WTC11 (cell line): ENCODE data around the gene DPP7. TPM values are rescaled to one million over a fixed set of nuclear protein-coding genes. Genes with fewer than 3 reads are reported as not detected.

Experiments used
- ATAC-seq: fragments of 200-7000 bp; cut with Tn5 transposase; 2 replicates; pipeline ENCODE4 v1.10.0; 2021; ENCODE audit warnings: mild to moderate bottlenecking, moderate library complexity
- CTCF ChIA-PET: fragments of 300-600 bp; sonication (Branson Sonifier 250); formaldehyde crosslinking; loops from one replicate; lab custom pipeline; 2021; ENCODE audit warnings: antibody characterized with exemption; lab: Charles Lee
- POLR2A ChIA-PET: fragments of 350-600 bp; sonication (Branson Sonifier 250); formaldehyde crosslinking; loops from one replicate; lab custom pipeline; 2021; ENCODE audit warnings: antibody characterized with exemption; lab: Charles Lee
- DNase-seq: peaks from one replicate; pipeline ENCODE4 v3.0.0; 2021; ENCODE audit warnings: low spot score
- H3K27ac Mint-ChIP-seq: 2 replicates; pipeline ENCODE4 v1.8.0; 2021; ENCODE audit warnings: mixed read lengths
- H3K27me3 Mint-ChIP-seq: 2 replicates; pipeline ENCODE4 v1.8.0; 2021; ENCODE audit warnings: low read depth, mild to moderate bottlenecking, moderate library complexity, mixed read lengths
- H3K36me3 Mint-ChIP-seq: 2 replicates; pipeline ENCODE4 v1.8.0; 2021; ENCODE audit warnings: mixed read lengths
- H3K4me1 Mint-ChIP-seq: 2 replicates; pipeline ENCODE4 v1.8.0; 2022; ENCODE audit warnings: mixed read lengths
- H3K4me3 Mint-ChIP-seq: 2 replicates; pipeline ENCODE4 v1.8.0; 2021; ENCODE audit warnings: mild to moderate bottlenecking, moderate library complexity, mixed read lengths
- H3K9me3 Mint-ChIP-seq: 2 replicates; pipeline ENCODE4 v1.8.0; 2021; ENCODE audit warnings: mixed read lengths
- CBFB ChIP-seq: sonication (generic); formaldehyde crosslinking; IDR thresholded peaks from 2 replicates; pipeline ENCODE4 v1.8.1; 2022; ENCODE audit warnings: mild to moderate bottlenecking, low read depth, missing genetic modification reagents
- EMX1 ChIP-seq: fragments of 250-450 bp; sonication (Bioruptor Pico); IDR thresholded peaks from 2 replicates; pipeline ENCODE4 v1.8.0; 2021; ENCODE audit warnings: mild to moderate bottlenecking
- FOXJ3 ChIP-seq: sonication (generic); formaldehyde crosslinking; IDR thresholded peaks from 2 replicates; pipeline ENCODE4 v1.9.0; 2021; ENCODE audit warnings: missing genetic modification reagents, mild to moderate bottlenecking, borderline replicate concordance
- HMGA2 ChIP-seq: fragments of 250-450 bp; sonication (Bioruptor Pico); IDR thresholded peaks from 2 replicates; pipeline ENCODE4 v1.4.0; 2021; ENCODE audit warnings: mild to moderate bottlenecking, moderate library complexity
- MXD4 ChIP-seq: fragments of 250-450 bp; sonication (Bioruptor Pico); IDR thresholded peaks from 2 replicates; pipeline ENCODE4 v1.8.0; 2021; ENCODE audit warnings: mild to moderate bottlenecking, moderate library complexity, borderline replicate concordance
- MYBL2 ChIP-seq: sonication (generic); formaldehyde crosslinking; IDR thresholded peaks from 2 replicates; pipeline ENCODE4 v1.8.1; 2023; ENCODE audit warnings: mild to moderate bottlenecking, moderate library complexity, missing genetic modification reagents
- NFE2L1 ChIP-seq: sonication (generic); formaldehyde crosslinking; IDR thresholded peaks from 2 replicates; pipeline ENCODE4 v1.8.1; 2023; ENCODE audit warnings: missing genetic modification reagents
- NFYB ChIP-seq: sonication (generic); formaldehyde crosslinking; conservative IDR thresholded peaks from 2 replicates; pipeline ENCODE4 v1.8.0; 2022; ENCODE audit warnings: low read depth, missing genetic modification reagents
- OVOL2 ChIP-seq: fragments of 250-450 bp; sonication (Bioruptor Pico); IDR thresholded peaks from 2 replicates; pipeline ENCODE4 v1.9.0; 2021; ENCODE audit warnings: mild to moderate bottlenecking, borderline replicate concordance
- RORB ChIP-seq: fragments of 250-450 bp; sonication (Bioruptor Pico); IDR thresholded peaks from 2 replicates; pipeline ENCODE4 v1.9.0; 2021; ENCODE audit warnings: mild to moderate bottlenecking
- SP1 ChIP-seq: sonication (generic); formaldehyde crosslinking; conservative IDR thresholded peaks from 2 replicates; pipeline ENCODE4 v1.8.1; 2022; ENCODE audit warnings: missing genetic modification reagents
- TCF7 ChIP-seq: sonication (generic); formaldehyde crosslinking; IDR thresholded peaks from 2 replicates; pipeline ENCODE4 v1.8.0; 2022; ENCODE audit warnings: mild to moderate bottlenecking, low read depth, missing genetic modification reagents, moderate library complexity
- ZBTB21 ChIP-seq: sonication (generic); formaldehyde crosslinking; IDR thresholded peaks from 2 replicates; pipeline ENCODE4 v1.8.1; 2023; ENCODE audit warnings: mild to moderate bottlenecking, missing genetic modification reagents, borderline replicate concordance
- ZNF671 ChIP-seq: fragments of 250-450 bp; sonication (Bioruptor Pico); IDR thresholded peaks from 2 replicates; pipeline ENCODE4 v1.8.0; 2021; ENCODE audit warnings: mild to moderate bottlenecking
- total RNA-seq: library from RNA; stranded (reverse); gene quantifications from 3 replicates; pipeline ENCODE4 v1.2.3, GENCODE V29; 2021
- TF ChIP-seq, protein P1 (sequence below): sonication (generic); formaldehyde crosslinking; IDR thresholded peaks from 2 replicates; pipeline ENCODE4 v1.8.0; 2022; ENCODE audit warnings: mild to moderate bottlenecking, missing genetic modification reagents
- TF ChIP-seq, protein P2 (sequence below): sonication (generic); formaldehyde crosslinking; IDR thresholded peaks from 2 replicates; pipeline ENCODE4 v1.8.0; 2022; ENCODE audit warnings: mild to moderate bottlenecking, missing genetic modification reagents
- TF ChIP-seq, protein P3 (sequence below): sonication (generic); formaldehyde crosslinking; IDR thresholded peaks from 2 replicates; pipeline ENCODE4 v1.8.1; 2023; ENCODE audit warnings: mild to moderate bottlenecking, moderate library complexity, missing genetic modification reagents
- TF ChIP-seq, protein P4 (sequence below): fragments of 250-450 bp; sonication (Bioruptor Pico); IDR thresholded peaks from 2 replicates; pipeline ENCODE4 v1.8.0; 2021; ENCODE audit warnings: mild to moderate bottlenecking
- TF ChIP-seq, protein P5 (sequence below): sonication (generic); formaldehyde crosslinking; IDR thresholded peaks from 2 replicates; pipeline ENCODE4 v1.8.1; 2023; ENCODE audit warnings: mild to moderate bottlenecking, missing genetic modification reagents
- TF ChIP-seq, protein P6 (sequence below): fragments of 200-600 bp; IDR thresholded peaks from 2 replicates; pipeline ENCODE4 v1.8.0; 2022; ENCODE audit warnings: antibody characterized with exemption

The DPP7 gene
- total RNA-seq, 1 experiment from 2014 or later, result 38.9 TPM

DNA sequence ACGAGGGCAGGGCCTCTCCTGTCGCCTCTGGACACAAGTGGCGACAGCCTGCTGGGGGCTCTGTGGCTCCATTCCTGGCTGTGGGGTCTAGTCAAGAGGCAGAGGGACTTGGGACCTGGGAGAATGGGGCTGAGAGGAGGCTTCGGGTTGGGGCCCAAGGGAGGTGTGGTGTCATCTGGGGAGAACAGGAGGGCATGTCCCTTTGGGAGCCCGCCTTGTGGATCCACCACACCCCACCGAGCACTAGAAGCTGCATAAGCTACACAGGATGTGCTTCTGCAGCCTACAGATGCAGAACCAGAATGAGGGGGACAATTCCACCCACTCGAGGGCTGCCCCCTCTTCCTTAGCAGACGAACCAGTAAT, 31.6 kb downstream of the DPP7 start (continued):
- TF ChIP-seq, protein P1, sequence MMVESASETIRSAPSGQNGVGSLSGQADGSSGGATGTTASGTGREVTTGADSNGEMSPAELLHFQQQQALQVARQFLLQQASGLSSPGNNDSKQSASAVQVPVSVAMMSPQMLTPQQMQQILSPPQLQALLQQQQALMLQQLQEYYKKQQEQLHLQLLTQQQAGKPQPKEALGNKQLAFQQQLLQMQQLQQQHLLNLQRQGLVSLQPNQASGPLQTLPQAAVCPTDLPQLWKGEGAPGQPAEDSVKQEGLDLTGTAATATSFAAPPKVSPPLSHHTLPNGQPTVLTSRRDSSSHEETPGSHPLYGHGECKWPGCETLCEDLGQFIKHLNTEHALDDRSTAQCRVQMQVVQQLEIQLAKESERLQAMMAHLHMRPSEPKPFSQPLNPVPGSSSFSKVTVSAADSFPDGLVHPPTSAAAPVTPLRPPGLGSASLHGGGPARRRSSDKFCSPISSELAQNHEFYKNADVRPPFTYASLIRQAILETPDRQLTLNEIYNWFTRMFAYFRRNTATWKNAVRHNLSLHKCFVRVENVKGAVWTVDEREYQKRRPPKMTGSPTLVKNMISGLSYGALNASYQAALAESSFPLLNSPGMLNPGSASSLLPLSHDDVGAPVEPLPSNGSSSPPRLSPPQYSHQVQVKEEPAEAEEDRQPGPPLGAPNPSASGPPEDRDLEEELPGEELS (CRISPR knock-in tag), result no peak
- TF ChIP-seq SP1 (CRISPR knock-in tag) (no peak), NFE2L1 (no peak), HMGA2 (CRISPR knock-in tag) (no peak), OVOL2 (CRISPR knock-in tag) (no peak), TCF7 (CRISPR knock-in tag) (no peak), NFYB (no peak), EMX1 (no peak), MYBL2 (no peak)
- TF ChIP-seq, protein P2, sequence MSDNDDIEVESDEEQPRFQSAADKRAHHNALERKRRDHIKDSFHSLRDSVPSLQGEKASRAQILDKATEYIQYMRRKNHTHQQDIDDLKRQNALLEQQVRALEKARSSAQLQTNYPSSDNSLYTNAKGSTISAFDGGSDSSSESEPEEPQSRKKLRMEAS (CRISPR knock-in tag), result no peak
- TF ChIP-seq, protein P3, sequence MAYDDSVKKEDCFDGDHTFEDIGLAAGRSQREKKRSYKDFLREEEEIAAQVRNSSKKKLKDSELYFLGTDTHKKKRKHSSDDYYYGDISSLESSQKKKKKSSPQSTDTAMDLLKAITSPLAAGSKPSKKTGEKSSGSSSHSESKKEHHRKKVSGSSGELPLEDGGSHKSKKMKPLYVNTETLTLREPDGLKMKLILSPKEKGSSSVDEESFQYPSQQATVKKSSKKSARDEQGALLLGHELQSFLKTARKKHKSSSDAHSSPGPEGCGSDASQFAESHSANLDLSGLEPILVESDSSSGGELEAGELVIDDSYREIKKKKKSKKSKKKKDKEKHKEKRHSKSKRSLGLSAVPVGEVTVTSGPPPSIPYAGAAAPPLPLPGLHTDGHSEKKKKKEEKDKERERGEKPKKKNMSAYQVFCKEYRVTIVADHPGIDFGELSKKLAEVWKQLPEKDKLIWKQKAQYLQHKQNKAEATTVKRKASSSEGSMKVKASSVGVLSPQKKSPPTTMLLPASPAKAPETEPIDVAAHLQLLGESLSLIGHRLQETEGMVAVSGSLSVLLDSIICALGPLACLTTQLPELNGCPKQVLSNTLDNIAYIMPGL, result no peak

DNA sequence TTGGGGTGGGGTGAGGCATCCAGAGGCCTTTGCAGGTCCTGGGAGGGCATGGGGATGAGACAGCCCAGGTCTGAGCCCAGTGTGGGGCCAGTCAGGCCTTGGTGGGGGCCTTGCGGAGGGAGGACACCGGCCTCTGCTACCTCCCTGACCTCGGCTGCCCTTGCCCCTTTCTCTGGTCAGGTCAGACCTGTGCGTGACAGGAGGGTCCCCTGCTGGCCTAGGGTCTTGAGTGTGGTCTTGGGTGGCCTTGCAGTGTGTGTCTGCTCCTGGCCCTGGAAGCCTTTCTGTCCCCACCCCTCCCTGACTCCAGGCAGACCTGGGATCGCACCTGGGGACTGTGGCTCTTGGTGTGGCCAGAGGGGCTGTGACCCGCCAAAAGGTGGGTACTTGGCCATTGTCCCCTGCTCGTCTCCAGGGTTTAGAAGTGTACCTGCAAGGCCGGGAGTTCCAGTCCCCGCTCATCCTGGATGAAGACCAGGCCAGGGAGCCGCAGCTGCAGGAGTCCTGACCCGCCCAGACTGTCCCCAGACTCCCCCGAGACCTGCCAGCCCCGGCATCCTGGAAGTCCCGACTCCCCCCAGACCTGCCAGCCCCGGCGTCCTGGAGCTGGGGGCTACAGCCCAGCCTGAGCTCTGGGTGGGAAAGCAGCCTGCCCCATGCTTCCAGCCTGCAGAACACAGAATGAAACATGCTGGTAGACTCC, 32.2 kb downstream of the DPP7 start:
- CTCF ChIA-PET, result interaction anchor here (0.6 to 8.7 kb wide), 5 partner anchors 12 to 47 kb away, joined by 4 to 177 read pairs (median 10); partner anchors contain the start of gene SAPCD2
- no peak overlapping the region for H3K27ac Mint-ChIP-seq

More for the DNA sequence above, 32.2 kb downstream of the DPP7 start:
- H3K27me3 Mint-ChIP-seq, result peaks cover 33% of the 10 kb centered on the region
- H3K36me3 Mint-ChIP-seq, result no peaks in the 10 kb centered on the region
- ATAC-seq (no peak), DNase-seq (no peak)
- H3K4me1 Mint-ChIP-seq, result peaks cover 6% of the 10 kb centered on the region
- no peak overlapping the region for H3K4me3 Mint-ChIP-seq
- TF ChIP-seq RORB (CRISPR knock-in tag) (no peak), NFYB (no peak), ZNF671 (CRISPR knock-in tag) (no peak), CBFB (no peak), MXD4 (no peak), FOXJ3 (no peak), ZBTB21 (CRISPR knock-in tag) (no peak)
- TF ChIP-seq, protein P4, sequence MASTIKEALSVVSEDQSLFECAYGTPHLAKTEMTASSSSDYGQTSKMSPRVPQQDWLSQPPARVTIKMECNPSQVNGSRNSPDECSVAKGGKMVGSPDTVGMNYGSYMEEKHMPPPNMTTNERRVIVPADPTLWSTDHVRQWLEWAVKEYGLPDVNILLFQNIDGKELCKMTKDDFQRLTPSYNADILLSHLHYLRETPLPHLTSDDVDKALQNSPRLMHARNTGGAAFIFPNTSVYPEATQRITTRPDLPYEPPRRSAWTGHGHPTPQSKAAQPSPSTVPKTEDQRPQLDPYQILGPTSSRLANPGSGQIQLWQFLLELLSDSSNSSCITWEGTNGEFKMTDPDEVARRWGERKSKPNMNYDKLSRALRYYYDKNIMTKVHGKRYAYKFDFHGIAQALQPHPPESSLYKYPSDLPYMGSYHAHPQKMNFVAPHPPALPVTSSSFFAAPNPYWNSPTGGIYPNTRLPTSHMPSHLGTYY (CRISPR knock-in tag), result no peak
- TF ChIP-seq, protein P5, sequence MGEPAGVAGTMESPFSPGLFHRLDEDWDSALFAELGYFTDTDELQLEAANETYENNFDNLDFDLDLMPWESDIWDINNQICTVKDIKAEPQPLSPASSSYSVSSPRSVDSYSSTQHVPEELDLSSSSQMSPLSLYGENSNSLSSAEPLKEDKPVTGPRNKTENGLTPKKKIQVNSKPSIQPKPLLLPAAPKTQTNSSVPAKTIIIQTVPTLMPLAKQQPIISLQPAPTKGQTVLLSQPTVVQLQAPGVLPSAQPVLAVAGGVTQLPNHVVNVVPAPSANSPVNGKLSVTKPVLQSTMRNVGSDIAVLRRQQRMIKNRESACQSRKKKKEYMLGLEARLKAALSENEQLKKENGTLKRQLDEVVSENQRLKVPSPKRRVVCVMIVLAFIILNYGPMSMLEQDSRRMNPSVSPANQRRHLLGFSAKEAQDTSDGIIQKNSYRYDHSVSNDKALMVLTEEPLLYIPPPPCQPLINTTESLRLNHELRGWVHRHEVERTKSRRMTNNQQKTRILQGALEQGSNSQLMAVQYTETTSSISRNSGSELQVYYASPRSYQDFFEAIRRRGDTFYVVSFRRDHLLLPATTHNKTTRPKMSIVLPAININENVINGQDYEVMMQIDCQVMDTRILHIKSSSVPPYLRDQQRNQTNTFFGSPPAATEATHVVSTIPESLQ (CRISPR knock-in tag), result no peak
- TF ChIP-seq, protein P6, sequence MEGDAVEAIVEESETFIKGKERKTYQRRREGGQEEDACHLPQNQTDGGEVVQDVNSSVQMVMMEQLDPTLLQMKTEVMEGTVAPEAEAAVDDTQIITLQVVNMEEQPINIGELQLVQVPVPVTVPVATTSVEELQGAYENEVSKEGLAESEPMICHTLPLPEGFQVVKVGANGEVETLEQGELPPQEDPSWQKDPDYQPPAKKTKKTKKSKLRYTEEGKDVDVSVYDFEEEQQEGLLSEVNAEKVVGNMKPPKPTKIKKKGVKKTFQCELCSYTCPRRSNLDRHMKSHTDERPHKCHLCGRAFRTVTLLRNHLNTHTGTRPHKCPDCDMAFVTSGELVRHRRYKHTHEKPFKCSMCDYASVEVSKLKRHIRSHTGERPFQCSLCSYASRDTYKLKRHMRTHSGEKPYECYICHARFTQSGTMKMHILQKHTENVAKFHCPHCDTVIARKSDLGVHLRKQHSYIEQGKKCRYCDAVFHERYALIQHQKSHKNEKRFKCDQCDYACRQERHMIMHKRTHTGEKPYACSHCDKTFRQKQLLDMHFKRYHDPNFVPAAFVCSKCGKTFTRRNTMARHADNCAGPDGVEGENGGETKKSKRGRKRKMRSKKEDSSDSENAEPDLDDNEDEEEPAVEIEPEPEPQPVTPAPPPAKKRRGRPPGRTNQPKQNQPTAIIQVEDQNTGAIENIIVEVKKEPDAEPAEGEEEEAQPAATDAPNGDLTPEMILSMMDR, result no peak
- no peaks in the 10 kb centered on the region for H3K9me3 Mint-ChIP-seq
- POLR2A ChIA-PET, result no interaction called here
